Tracheal epithelial cell (primary cell): ENCODE measurements around the gene MPP1. TPM values are rescaled to one million over a fixed set of nuclear protein-coding genes. Genes with fewer than 3 reads are reported as not detected.

Experiments used
- total RNA-seq: library from RNA; depleted of rRNA; stranded (reverse); fragments of >200 nt; gene quantifications from 2 replicates; pipeline ENCODE4 v1.2.1, GENCODE V29; 2014

MPP1 gene
- total RNA-seq = 5.5 TPM in 2 replicates

GRCh38 chrX:154804957-154805695 is at the start of gene MPP1:
MPP1 (minus strand) TSS chrX:154805485; CDS start chrX:154805373, 112 bp downstream.

GRCh38 chrX:154834562-154834961 is 29.3 kb upstream of the MPP1 start, which contains the start of gene SMIM9:
SMIM9 (minus strand) TSS chrX:154834662; CDS start chrX:154830856, 3,806 bp downstream.

DNA sequence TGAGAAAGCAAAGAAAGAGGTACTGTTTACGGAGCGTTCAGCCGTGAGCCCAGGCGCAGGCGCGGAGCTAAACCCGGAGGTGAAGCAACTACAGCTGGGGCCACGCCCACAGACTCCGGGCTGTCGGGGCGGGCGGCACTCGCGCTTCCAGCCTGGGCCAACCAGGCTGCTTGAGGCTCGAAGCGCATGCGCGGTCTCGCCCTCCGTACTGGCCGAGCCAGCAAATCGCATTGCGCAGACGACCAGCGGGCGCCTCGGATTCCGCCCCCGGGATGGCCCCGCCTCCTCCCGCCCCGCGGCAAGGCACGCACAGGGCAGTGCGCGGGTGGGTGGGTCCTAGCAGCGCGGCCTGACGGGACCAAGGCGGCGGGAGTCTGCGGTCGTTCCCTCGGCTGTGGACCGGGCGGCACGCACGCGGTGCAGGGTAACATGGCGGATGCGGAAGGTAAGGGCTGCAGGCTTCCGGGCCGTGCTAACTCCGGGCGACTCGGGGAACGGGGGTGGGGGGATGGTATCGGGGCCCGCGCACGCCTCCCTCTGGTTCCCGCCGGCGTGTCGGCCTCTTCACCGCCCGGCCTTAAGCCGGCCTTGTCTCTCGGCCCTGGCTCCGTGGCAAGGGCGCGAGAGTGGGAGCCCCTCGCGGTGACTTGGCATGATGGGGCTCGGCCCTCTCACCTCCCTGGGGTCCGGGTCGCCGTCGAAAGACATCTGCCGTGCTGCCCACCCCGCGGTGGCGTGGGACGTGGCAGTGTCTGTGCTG is 42.6 kb downstream of the MPP1 start, which contains the start of gene DKC1:
TSS of gene DKC1 (plus strand) at position 328 of the 760 bp plus-strand sequence. CDS start at position 430, 102 bp downstream.

DNA sequence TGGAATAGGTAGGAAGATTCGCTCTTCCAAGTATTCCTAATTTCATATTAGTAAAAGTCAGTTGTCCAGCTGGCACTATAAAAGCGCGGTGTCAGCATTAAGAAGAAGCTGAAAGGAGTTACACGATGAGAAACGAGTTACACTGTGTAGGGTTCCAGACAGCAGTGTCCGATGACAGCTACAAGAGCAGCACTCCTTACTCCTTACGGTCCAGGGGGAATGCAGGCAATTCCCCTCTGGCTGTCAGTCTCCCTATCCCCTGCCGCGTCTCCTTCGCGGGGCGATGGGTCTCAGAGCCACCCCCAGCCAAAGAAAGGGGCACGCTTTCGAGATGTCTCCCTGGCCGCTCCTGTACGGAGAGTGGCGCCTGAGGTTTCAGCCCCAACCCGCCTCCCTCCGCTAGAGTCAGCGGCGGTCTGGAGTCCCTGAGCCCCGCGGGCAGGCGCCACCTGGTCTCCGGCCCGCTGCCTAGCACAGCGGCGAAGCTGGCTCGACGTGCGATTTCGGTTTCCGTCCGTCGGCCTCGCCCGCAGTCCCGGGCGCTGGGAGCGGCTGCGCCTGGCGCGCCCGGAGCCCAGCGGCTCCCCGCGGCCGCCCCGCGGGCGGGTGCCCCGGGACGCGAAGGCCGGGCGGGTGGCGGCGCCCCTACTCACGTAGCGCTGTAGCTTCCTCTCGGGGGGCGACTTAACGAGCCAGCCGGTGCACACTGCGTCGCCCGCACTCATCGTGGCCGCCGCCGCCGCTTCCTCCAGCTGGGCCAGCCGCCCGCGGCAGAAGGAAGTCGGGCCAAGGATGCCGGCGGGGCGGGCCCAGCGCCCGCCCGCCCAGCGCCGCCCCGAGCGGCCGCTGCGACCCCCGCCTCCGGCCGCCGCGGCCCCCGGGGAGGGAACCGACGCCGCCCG is 54.7 kb downstream of the MPP1 start, which contains the start of gene GAB3:
TSS of gene GAB3 (minus strand) at position 777 of the 902 bp plus-strand sequence. CDS start at position 725, 52 bp downstream.

Other genes with a start within 250 kb of the MPP1 start
- not detected in 2 replicates for gene CTAG1A, start 220.4 kb downstream of the MPP1 start, total RNA-seq
- gene CTAG1B, start 186.2 kb downstream of the MPP1 start, total RNA-seq = not detected in 2 replicates
- gene CTAG2, start 151.9 kb downstream of the MPP1 start, total RNA-seq = not detected in 2 replicates
- gene GAB3, start 54.4 kb downstream of the MPP1 start, total RNA-seq = 0.24 and 0.43 TPM in 2 replicates
- gene DKC1, start 42.6 kb downstream of the MPP1 start, total RNA-seq = 57.1 and 61.6 TPM in 2 replicates
- not detected in 2 replicates for gene SMIM9, start 29.2 kb upstream of the MPP1 start, total RNA-seq
- 3.9 TPM in 1 of 2 replicates, not detected in the other for gene F8A1, start 80.9 kb upstream of the MPP1 start, total RNA-seq
- 0.64 and 1.4 TPM in 2 replicates for gene F8, start 217.2 kb upstream of the MPP1 start, total RNA-seq
- 42.4 and 60.7 TPM in 2 replicates for gene FUNDC2, start 221.4 kb upstream of the MPP1 start, total RNA-seq